Left ventricle myocardium inferior (tissue), 1 donor: Measurements from ENCODE around the gene FOXP4. TPM values are rescaled to one million over a fixed set of nuclear protein-coding genes. Genes with fewer than 3 reads are reported as not detected.

ENCODE experiments used
- DNase-seq: peaks from one replicate; pipeline ENCODE4 v3.0.0-alpha.2; 2020
- H3K27ac ChIP-seq: fragments of 200-600 bp; replicated peaks from 2 replicates; pipeline ENCODE4 v1.8.0; 2021
- H3K27me3 ChIP-seq: fragments of 200-600 bp; 2 replicates; pipeline ENCODE4 v1.8.0; 2021; ENCODE audit warnings: low read depth
- H3K36me3 ChIP-seq: fragments of 200-600 bp; 2 replicates; pipeline ENCODE4 v1.8.0; 2021
- H3K4me1 ChIP-seq: fragments of 200-600 bp; 2 replicates; pipeline ENCODE4 v1.8.0; 2021
- H3K4me3 ChIP-seq: fragments of 200-600 bp; 2 replicates; pipeline ENCODE4 v1.8.0; 2021; ENCODE audit warnings: mild to moderate bottlenecking, moderate library complexity
- H3K9me3 ChIP-seq: fragments of 200-600 bp; replicated peaks from 2 replicates; pipeline ENCODE4 v1.8.0; 2021
- CTCF ChIP-seq: fragments of 200-600 bp; IDR thresholded peaks from 2 replicates; pipeline ENCODE4 v1.8.0; 2021; ENCODE audit warnings: antibody characterized with exemption, mild to moderate bottlenecking, borderline replicate concordance
- intact Hi-C: fragments of 100-400 bp; cut with micrococcal nuclease; formaldehyde crosslinking; loops from one replicate; pipeline ENCODE4 v1.11.0; 2022
- total RNA-seq: library from RNA; stranded (reverse); fragmentation: NEBNext Ultra II Directional; extraction: Animal tissue kit (Norgen Biotek cat#: 25700); gene quantifications from one replicate; pipeline ENCODE4 v1.2.1, GENCODE V29; 2021
- donor health status: DM: no; HTN: yes; CAD: no; lungs with severe emphysema.

FOXP4 gene
- total RNA-seq, 1 donor from 2014 or later, result 15.0 TPM

DNA sequence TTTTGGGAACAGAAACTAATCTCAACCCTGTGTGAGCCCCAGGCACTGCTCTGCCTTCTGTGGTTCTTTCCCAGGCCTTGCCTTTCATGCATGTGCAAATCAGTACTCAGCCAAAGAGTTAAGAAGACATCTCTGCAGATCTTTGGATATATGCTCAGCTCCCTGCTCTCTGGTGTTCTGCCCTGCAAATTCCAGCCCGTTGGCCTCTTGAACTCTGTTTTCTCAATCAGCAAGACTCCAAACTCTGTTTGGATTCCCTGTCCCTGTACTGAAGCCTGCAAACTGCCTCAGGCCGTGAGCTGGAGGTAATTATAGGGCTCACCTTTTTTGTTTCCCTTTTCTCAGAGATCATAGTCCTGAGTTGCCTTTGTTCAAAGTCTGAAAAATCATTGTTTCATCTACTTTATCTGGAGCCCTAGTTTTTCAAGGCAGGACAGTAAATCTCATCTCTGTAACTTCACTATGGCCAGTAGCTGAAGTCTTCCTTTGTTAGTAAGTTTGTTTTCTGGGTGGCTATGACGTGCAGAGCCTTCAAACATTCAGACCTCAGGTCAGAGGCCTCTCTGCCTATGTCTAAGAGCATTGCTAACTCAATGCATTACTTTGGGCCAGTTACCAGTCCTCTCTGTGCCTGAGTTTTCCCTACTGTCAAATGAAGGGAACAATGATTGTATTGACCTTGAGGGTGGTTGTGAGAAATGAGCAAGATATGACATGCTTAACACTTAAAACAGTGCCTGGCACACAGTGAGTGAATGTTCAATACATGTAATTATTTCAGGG, 76.2 kb downstream of the FOXP4 start:
- H3K9me3 ChIP-seq, result peaks cover 16% of the 10 kb centered on the region
- H3K27ac ChIP-seq, result peak overlapping the region; percentile 16
- H3K36me3 ChIP-seq, result no peaks in the 10 kb centered on the region
- H3K4me1 ChIP-seq, result peaks cover 31% of the 10 kb centered on the region
- no peak for TF ChIP-seq CTCF
- no peak for DNase-seq
- H3K4me3 ChIP-seq, result no peak overlapping the region
- intact Hi-C loops, result no loop called here
- no peaks in the 10 kb centered on the region for H3K27me3 ChIP-seq

DNA sequence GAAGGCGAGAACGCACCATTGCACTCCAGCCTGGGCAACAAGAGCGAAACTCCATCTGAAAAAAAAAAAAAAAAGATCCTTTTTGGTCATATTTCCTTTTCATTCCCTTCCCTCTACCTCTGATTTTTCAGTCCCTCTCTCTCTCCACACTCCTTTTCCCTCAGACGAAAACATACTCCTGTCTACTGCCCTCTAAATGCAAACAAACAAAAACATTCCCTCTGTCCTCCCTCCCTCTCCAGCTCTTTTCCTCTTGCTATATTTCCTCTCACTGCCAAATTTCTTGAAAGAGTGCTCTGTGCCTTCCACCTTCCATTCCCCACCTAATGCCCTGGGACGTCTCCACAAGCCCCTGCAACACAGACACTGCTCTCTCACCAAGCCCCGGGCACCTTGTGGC, 77.1 kb downstream of the FOXP4 start:
- H3K27me3 ChIP-seq, result no peaks in the 10 kb centered on the region
- intact Hi-C loops, result no loop called here
- peaks cover 16% of the 10 kb centered on the region for H3K9me3 ChIP-seq
- no peak for DNase-seq
- peaks cover 31% of the 10 kb centered on the region for H3K4me1 ChIP-seq
- no peak for TF ChIP-seq CTCF
- H3K4me3 ChIP-seq, result no peak overlapping the region
- no peaks in the 10 kb centered on the region for H3K36me3 ChIP-seq
- H3K27ac ChIP-seq, result no peak overlapping the region

- no peak for DNase-seq
- H3K9me3 ChIP-seq, result peaks cover 16% of the 10 kb centered on the region
- TF ChIP-seq CTCF, result no peak
- H3K4me3 ChIP-seq, result no peak overlapping the region
- no peak overlapping the region for H3K27ac ChIP-seq
- intact Hi-C loops, result no loop called here
- no peaks in the 10 kb centered on the region for H3K27me3 ChIP-seq
- H3K36me3 ChIP-seq, result no peaks in the 10 kb centered on the region
- H3K4me1 ChIP-seq, result peaks cover 23% of the 10 kb centered on the region
Observed at GRCh38 chr6:41624621-41625380, 78.6 kb downstream of the FOXP4 start.

GRCh38 chr6:41625442-41625841, 79.3 kb downstream of the FOXP4 start:
- no peak for TF ChIP-seq CTCF
- DNase-seq, result peak; percentile 49
- intact Hi-C loops, result no loop called here

DNA sequence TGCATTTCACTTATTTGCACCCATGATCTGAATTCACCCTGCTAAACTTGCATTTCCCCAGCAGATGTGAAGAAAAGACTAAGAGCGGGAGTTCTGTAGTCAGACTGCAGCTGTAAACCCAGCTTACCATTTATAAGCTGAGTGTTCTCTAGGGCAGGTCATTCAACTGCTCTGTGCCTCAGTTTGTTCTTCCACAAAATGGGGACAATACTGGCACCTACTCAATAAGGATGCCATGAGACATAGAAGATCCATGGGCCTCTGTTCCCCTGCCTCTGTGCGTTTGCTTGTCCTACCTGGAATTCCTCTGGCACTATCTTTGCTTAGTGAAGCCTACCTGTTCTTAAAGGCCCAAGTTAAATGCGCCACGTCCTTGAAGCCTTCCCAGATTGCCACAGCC, 79.8 kb downstream of the FOXP4 start:
- Histone ChIP-seq H3K27ac (no peak overlapping the region), H3K4me3 (no peak overlapping the region), H3K4me1 (peaks cover 23% of the 10 kb centered on the region), H3K9me3 (peaks cover 9% of the 10 kb centered on the region), H3K36me3 (no peaks in the 10 kb centered on the region), H3K27me3 (no peaks in the 10 kb centered on the region)
- TF ChIP-seq CTCF, result no peak
- DNase-seq, result no peak
- intact Hi-C loops, result no loop called here

More at GRCh38 chr6:41625442-41625841, 79.3 kb downstream of the FOXP4 start:
- H3K27me3 ChIP-seq, result no peaks in the 10 kb centered on the region
- H3K27ac ChIP-seq, result no peak overlapping the region
- no peak overlapping the region for H3K4me3 ChIP-seq
- no peaks in the 10 kb centered on the region for H3K36me3 ChIP-seq
- H3K4me1 ChIP-seq, result peaks cover 23% of the 10 kb centered on the region
- H3K9me3 ChIP-seq, result peaks cover 15% of the 10 kb centered on the region
